Measurements from ENCODE around the gene NCOA1. TPM values are rescaled to one million over a fixed set of nuclear protein-coding genes. Genes with fewer than 3 reads are reported as not detected.

NCOA1 gene
- total RNA-seq, 1 donor from 2014 or later: 3.4 TPM

GRCh38 chr2:24638568-24638967 is 147.5 kb downstream of the NCOA1 start:
- FAIRE-seq: no peak
- no peaks in the 10 kb centered on the region for H3K27me3 ChIP-seq (ENCODE audit: control insufficient read depth, insufficient read depth, low read length)
- no peak for DNase-seq (ENCODE audit: low read depth)

GRCh38 chr2:24642351-24642750 is 151.3 kb downstream of the NCOA1 start:
- no peaks in the 10 kb centered on the region for H3K36me3 ChIP-seq (ENCODE audit: control insufficient read depth, insufficient read depth, low read length)
- FAIRE-seq (no peak), DNase-seq (ENCODE audit: low read depth) (no peak)
- no peaks in the 10 kb centered on the region for H3K27me3 ChIP-seq (ENCODE audit: control insufficient read depth, insufficient read depth, low read length)
- no peak for TF ChIP-seq CTCF (IDR thresholded peaks at IDR 0.05; ENCODE audit: insufficient read depth, low read length, severe bottlenecking)
- H3K4me3 ChIP-seq (ENCODE audit: low read depth, low read length): no peak overlapping the region

More at GRCh38 chr2:24638568-24638967, 147.5 kb downstream of the NCOA1 start:
- Histone ChIP-seq H3K4me3 (ENCODE audit: low read depth, low read length) (no peak overlapping the region), H3K36me3 (ENCODE audit: control insufficient read depth, insufficient read depth, low read length) (no peaks in the 10 kb centered on the region)
- TF ChIP-seq CTCF (IDR thresholded peaks at IDR 0.05; ENCODE audit: insufficient read depth, low read length, severe bottlenecking): no peak

- H3K4me3 ChIP-seq (ENCODE audit: low read depth, low read length): no peak overlapping the region
- FAIRE-seq (no peak), DNase-seq (ENCODE audit: low read depth) (no peak)
- TF ChIP-seq CTCF (IDR thresholded peaks at IDR 0.05; ENCODE audit: insufficient read depth, low read length, severe bottlenecking): no peak
- no peaks in the 10 kb centered on the region for H3K36me3 ChIP-seq (ENCODE audit: control insufficient read depth, insufficient read depth, low read length)
- H3K27me3 ChIP-seq (ENCODE audit: control insufficient read depth, insufficient read depth, low read length): no peaks in the 10 kb centered on the region
Observed at GRCh38 chr2:24643051-24643450, 152.0 kb downstream of the NCOA1 start.

GRCh38 chr2:24644032-24644431 is 153.0 kb downstream of the NCOA1 start:
- H3K27me3 ChIP-seq (ENCODE audit: control insufficient read depth, insufficient read depth, low read length): no peaks in the 10 kb centered on the region
- TF ChIP-seq CTCF (IDR thresholded peaks at IDR 0.05; ENCODE audit: insufficient read depth, low read length, severe bottlenecking): no peak
- FAIRE-seq: no peak
- DNase-seq (ENCODE audit: low read depth): no peak
- H3K4me3 ChIP-seq (ENCODE audit: low read depth, low read length): no peak overlapping the region
- no peaks in the 10 kb centered on the region for H3K36me3 ChIP-seq (ENCODE audit: control insufficient read depth, insufficient read depth, low read length)

GRCh38 chr2:24650997-24651642 is 160.1 kb downstream of the NCOA1 start:
- Histone ChIP-seq H3K4me3 (ENCODE audit: low read depth, low read length) (no peak overlapping the region), H3K36me3 (ENCODE audit: control insufficient read depth, insufficient read depth, low read length) (no peaks in the 10 kb centered on the region), H3K27me3 (ENCODE audit: control insufficient read depth, insufficient read depth, low read length) (no peaks in the 10 kb centered on the region)
- FAIRE-seq (no peak), DNase-seq (ENCODE audit: low read depth) (no peak)
- no peak for TF ChIP-seq CTCF (IDR thresholded peaks at IDR 0.05; ENCODE audit: insufficient read depth, low read length, severe bottlenecking)

GRCh38 chr2:24651643-24652003 is 160.6 kb downstream of the NCOA1 start:
- no peak for TF ChIP-seq CTCF (IDR thresholded peaks at IDR 0.05; ENCODE audit: insufficient read depth, low read length, severe bottlenecking)
- H3K4me3 ChIP-seq (ENCODE audit: low read depth, low read length): no peak overlapping the region
- FAIRE-seq: no peak
- H3K36me3 ChIP-seq (ENCODE audit: control insufficient read depth, insufficient read depth, low read length): no peaks in the 10 kb centered on the region
- H3K27me3 ChIP-seq (ENCODE audit: control insufficient read depth, insufficient read depth, low read length): no peaks in the 10 kb centered on the region
- no peak for DNase-seq (ENCODE audit: low read depth)

All from bronchial epithelial cell (primary cell).